NB4 (cell line): ENCODE measurements around the gene SMO.

Experiments used
- MYC ChIP-seq: IDR thresholded peaks from 2 replicates; pipeline ENCODE4 v1.6.1; 2011; ENCODE audit warnings: low read depth, low read length
- POLR2A ChIP-seq: IDR thresholded peaks from 2 replicates; pipeline ENCODE4 v1.6.1; 2011; ENCODE audit warnings: mild to moderate bottlenecking; ENCODE audit not compliant: insufficient read length; ENCODE audit errors: extremely low read depth
- TF ChIP-seq, protein P1 (sequence below): IDR thresholded peaks from one replicate; pipeline ENCODE4 v1.5.1; 2012; ENCODE audit warnings: low read depth, low read length
- TF ChIP-seq, protein P2 (sequence below): IDR thresholded peaks from 2 replicates; pipeline ENCODE4 v1.6.1; 2011; ENCODE audit warnings: low read depth, low read length

DNA sequence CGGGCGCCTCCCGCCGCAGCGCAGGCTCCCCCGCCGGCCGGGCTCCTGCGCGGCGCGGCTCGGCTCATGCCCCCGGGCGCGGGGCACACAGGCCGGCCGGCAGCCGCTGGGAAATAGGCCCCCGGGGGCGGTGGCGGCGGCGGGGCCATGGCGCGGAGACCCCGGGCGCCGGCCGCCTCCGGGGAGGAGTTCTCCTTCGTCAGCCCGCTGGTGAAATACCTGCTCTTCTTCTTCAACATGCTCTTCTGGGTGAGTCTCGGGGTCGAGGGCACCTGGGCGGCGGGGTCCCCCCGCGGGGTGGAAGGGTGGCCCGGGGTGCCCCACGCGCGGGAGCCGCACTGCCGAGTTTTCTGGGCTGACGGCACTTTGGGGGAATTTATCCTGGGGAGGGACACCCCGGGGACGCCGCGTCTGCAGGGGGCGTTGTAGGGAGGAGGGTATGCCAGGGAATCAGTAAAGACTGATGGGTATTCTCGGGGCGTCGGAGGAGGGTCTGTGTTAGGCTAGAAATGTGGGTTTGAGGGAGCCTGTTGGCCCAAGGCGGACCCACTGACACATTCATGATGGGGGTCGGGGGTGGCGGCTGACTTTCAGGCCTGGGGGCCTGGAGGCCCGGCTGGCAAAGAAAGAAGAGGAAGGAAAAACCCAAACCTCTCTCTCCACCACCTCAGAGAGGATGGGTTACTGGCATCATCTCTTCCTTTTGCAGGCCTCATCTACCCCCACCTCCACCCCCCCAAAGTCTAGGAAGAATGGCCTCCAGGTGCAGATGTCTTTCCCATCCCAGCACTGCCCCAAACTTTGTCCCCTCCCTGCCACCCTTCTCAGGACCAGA lies 43.4 kb upstream of the SMO start:
- TF ChIP-seq, protein P1, sequence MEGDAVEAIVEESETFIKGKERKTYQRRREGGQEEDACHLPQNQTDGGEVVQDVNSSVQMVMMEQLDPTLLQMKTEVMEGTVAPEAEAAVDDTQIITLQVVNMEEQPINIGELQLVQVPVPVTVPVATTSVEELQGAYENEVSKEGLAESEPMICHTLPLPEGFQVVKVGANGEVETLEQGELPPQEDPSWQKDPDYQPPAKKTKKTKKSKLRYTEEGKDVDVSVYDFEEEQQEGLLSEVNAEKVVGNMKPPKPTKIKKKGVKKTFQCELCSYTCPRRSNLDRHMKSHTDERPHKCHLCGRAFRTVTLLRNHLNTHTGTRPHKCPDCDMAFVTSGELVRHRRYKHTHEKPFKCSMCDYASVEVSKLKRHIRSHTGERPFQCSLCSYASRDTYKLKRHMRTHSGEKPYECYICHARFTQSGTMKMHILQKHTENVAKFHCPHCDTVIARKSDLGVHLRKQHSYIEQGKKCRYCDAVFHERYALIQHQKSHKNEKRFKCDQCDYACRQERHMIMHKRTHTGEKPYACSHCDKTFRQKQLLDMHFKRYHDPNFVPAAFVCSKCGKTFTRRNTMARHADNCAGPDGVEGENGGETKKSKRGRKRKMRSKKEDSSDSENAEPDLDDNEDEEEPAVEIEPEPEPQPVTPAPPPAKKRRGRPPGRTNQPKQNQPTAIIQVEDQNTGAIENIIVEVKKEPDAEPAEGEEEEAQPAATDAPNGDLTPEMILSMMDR, result peak; percentile 36
- TF ChIP-seq, protein P2, sequence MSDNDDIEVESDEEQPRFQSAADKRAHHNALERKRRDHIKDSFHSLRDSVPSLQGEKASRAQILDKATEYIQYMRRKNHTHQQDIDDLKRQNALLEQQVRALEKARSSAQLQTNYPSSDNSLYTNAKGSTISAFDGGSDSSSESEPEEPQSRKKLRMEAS, result no peak
- no peak for TF ChIP-seq POLR2A
- no peak for TF ChIP-seq MYC
